Breast epithelium (tissue), 4 donors: ENCODE data around the gene UBE3B. TPM values are rescaled to one million over a fixed set of nuclear protein-coding genes. Genes with fewer than 3 reads are reported as not detected.

Experiments
- DNase-seq, 2 donors: peaks; one replicate each; pipeline ENCODE4 v3.0.0-alpha.2; 2019; ENCODE audit warnings: low spot score in 2 of 2
- H3K27ac ChIP-seq, 2 donors: fragments of 200-600 bp; sonication (generic) in 1 of 2; one replicate each; pipeline ENCODE4 v1.5.1; 2016 to 2019; ENCODE audit warnings: mild to moderate bottlenecking in 1 of 2
- H3K27me3 ChIP-seq, 2 donors: fragments of 200-600 bp; sonication (generic) in 1 of 2; one replicate each; pipeline versions ENCODE4 v1.5.1 to v1.6.0; 2017 to 2019; ENCODE audit warnings: control low read depth in 1 of 2, mild to moderate bottlenecking in 1 of 2
- H3K36me3 ChIP-seq: fragments of 200-600 bp; one replicate; pipeline ENCODE4 v1.5.1; 2019
- H3K4me1 ChIP-seq, 2 donors: fragments of 200-600 bp; sonication (generic); one replicate each; pipeline ENCODE4 v1.5.1; 2016 to 2019; ENCODE audit warnings: control low read depth in 1 of 2
- H3K4me3 ChIP-seq, 3 donors: fragments of 200-600 bp; sonication (generic); 1 replicate in 2 of 3; 2 replicates in 1 of 3; pipeline ENCODE4 v1.5.1; 2016 to 2019; ENCODE audit warnings: mild to moderate bottlenecking in 3 of 3, moderate library complexity in 2 of 3
- H3K9me3 ChIP-seq, 2 donors: fragments of 200-600 bp; sonication (generic) in 1 of 2; one replicate each; pipeline ENCODE4 v1.5.1; 2016 to 2019; ENCODE audit warnings: control low read depth in 1 of 2
- CTCF ChIP-seq, 3 donors: fragments of 450-650 bp; IDR thresholded peaks; one replicate each; pipeline ENCODE4 v1.5.1; 2016 to 2017; ENCODE audit warnings: antibody characterized with exemption in 3 of 3, mild to moderate bottlenecking in 3 of 3, moderate library complexity in 3 of 3
- POLR2A ChIP-seq: fragments of 450-650 bp; IDR thresholded peaks from one replicate; pipeline ENCODE4 v1.6.1; 2016; ENCODE audit warnings: antibody characterized with exemption, mild to moderate bottlenecking, moderate library complexity
- POLR2AphosphoS5 ChIP-seq, 3 donors: sonication (generic); formaldehyde crosslinking; IDR thresholded peaks; one replicate each; pipeline ENCODE4 v1.6.1; 2017; ENCODE audit warnings: antibody characterized with exemption in 3 of 3
- intact Hi-C: fragments of 100-400 bp; cut with DNase I; formaldehyde crosslinking; loops from one replicate; pipeline ENCODE4 v1.15.1; 2023; ENCODE audit warnings: low total_unique reads
- total RNA-seq, 3 donors: library from RNA; depleted of rRNA; stranded (reverse); fragments of >200 nt; gene quantifications; one replicate each; pipeline ENCODE4 v1.1.0, GENCODE V29; 2016

The UBE3B gene
- total RNA-seq, 3 donors from 2014 or later: 34.7 to 54.7 (median 47.7) TPM

- no peak for TF ChIP-seq POLR2AphosphoS5 (IDR thresholded peaks at IDR 0.05)
- no peak for TF ChIP-seq POLR2A
- no peak for TF ChIP-seq CTCF (IDR thresholded peaks at IDR 0.05)
- H3K36me3 ChIP-seq: peaks cover 20% of the 10 kb centered on the region
These were observed 5.9 kb downstream of the UBE3B start for GRCh38 chr12:109483346-109483745.

DNA sequence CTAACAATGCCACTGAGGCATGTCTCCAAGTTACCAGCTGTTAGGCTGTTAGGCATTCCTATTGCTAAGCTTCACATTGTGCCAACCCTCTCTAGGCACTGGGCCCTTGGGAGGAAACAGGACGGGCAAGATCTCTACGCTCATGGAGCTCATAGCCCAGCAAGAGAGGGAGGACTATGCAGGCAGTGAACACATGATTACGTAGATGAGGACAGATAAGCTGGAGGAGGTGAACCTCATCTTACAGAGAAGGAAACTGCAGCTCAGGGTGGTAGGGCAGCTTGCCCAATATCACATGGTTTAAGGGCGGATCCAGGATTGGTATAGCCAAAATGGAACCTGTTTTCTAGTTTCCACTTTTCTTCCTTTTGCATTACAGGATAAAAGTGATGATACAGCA lies 7.8 kb downstream of the UBE3B start:
- Histone ChIP-seq H3K4me3 (no peak overlapping the region), H3K9me3 (no peaks in the 10 kb centered on the region), H3K27me3 (no peaks in the 10 kb centered on the region), H3K4me1 (no peaks in the 10 kb centered on the region), H3K36me3 (peaks cover 37% of the 10 kb centered on the region), H3K27ac (no peak overlapping the region)
- TF ChIP-seq CTCF (IDR thresholded peaks at IDR 0.05) (no peak), POLR2A (no peak), POLR2AphosphoS5 (IDR thresholded peaks at IDR 0.05) (no peak)
- no peak for DNase-seq
- intact Hi-C loops: no loop called here

More at GRCh38 chr12:109483346-109483745, 5.9 kb downstream of the UBE3B start:
- Histone ChIP-seq H3K4me1 (peaks cover 3 to 4% of the 10 kb centered on the region in 2 donors), H3K9me3 (no peaks in the 10 kb centered on the region), H3K27me3 (no peaks in the 10 kb centered on the region), H3K4me3 (no peak overlapping the region), H3K27ac (no peak overlapping the region)
- intact Hi-C loops: no loop called here
- DNase-seq: no peak

DNA sequence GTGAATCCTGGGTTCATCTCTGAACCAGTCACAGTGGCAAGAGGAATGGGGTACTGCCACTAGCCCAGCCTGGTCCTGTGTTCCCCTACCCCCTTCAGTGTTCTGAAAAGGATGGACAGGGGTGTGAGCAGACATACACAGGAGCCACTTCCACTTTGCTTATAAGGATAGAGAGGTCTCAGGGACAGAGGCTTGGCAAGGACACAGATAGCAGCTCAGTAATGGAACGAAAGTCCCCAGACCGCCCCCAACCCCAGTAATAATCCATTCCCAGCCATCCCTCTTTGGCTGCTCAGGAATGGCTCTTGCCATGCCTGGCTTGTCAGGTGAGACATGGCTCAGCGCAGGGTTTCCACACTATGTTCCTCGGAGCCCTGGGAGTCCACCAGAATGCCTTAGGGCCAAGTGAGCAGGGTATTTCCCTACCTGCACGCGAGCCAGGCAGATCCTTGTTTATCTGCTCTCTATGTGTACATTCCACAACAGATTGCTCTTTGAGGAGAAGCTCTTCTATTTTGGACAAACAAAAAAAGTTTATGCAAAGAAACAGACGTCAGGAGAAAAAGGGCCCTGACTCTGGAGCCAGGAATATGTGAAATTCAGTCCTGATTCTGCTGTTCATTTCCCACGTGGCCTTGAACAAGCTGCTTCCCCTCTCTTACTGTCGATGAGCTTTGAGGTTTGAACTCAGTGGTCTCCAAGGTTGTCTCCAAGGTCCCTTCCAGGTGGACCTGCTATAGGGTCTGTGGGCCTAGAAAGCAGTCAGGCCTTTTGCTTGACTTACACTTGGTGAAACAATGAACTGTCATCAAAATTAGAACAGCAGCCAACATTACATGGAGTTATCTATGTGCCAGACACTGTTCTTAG lies 10.0 kb downstream of the UBE3B start:
- Histone ChIP-seq H3K9me3 (no peaks in the 10 kb centered on the region), H3K4me3 (no peak overlapping the region), H3K27ac (no peak overlapping the region), H3K36me3 (peaks cover 37% of the 10 kb centered on the region), H3K4me1 (no peaks in the 10 kb centered on the region), H3K27me3 (no peaks in the 10 kb centered on the region)
- TF ChIP-seq POLR2A: no peak
- TF ChIP-seq CTCF (IDR thresholded peaks at IDR 0.05): no peak
- TF ChIP-seq POLR2AphosphoS5 (IDR thresholded peaks at IDR 0.05): no peak
- no peak for DNase-seq
- intact Hi-C loops: no loop called here

DNA sequence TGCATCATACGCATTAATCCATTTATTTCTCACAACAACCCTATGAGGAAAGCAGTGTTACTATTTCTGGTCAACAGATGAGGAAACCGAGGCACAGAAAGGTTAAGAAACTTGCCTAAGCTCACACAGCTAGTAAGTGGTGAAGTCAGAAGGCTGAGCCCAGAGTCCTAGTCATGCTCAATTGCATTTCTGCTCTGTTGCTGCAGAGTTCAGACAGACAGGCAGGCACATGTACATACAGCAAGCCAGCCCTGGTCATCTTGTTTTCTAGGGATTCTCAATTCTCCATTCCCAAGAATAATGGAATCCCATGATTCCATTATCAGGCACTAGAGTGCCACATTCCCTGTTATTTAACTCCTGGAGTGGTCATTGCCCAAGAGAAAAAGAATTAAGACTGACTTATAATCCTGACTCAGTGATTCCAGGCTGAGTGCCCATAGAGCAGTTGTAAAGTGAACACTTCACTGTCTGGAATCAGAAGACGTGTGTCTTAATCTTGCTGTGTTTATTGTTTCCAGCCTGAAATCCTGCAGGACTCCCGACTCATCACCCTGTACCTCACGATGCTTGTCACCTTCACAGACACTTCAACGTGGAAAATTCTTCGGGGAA lies 10.7 kb downstream of the UBE3B start:
- Histone ChIP-seq H3K9me3 (no peaks in the 10 kb centered on the region), H3K27me3 (no peaks in the 10 kb centered on the region), H3K4me1 (no peaks in the 10 kb centered on the region), H3K27ac (no peak overlapping the region), H3K4me3 (no peak overlapping the region), H3K36me3 (peaks cover 38% of the 10 kb centered on the region)
- DNase-seq: no peak
- intact Hi-C loops: no loop called here
- TF ChIP-seq POLR2A (no peak), CTCF (IDR thresholded peaks at IDR 0.05) (no peak), POLR2AphosphoS5 (IDR thresholded peaks at IDR 0.05) (no peak)
